K562 (cell line): ENCODE data around the gene PHF21A. TPM values are rescaled to one million over a fixed set of nuclear protein-coding genes. Genes with fewer than 3 reads are reported as not detected.

Experiments used
- ARNT ChIP-seq, 2 experiments: fragments of 450-650 bp; IDR thresholded peaks; 2 replicates each; pipeline ENCODE4 v1.6.1; 2016; ENCODE audit warnings: mild to moderate bottlenecking in 1 of 2
- ESRRA ChIP-seq: fragments of 450-650 bp; IDR thresholded peaks from 2 replicates; pipeline ENCODE4 v1.6.1; 2014; ENCODE audit warnings: low read depth, mild to moderate bottlenecking, moderate library complexity, borderline replicate concordance
- MGA ChIP-seq: fragments of 450-650 bp; IDR thresholded peaks from 2 replicates; pipeline ENCODE4 v1.6.1; 2016; ENCODE audit warnings: mild to moderate bottlenecking, moderate library complexity
- SMAD3 ChIP-seq: fragments of 450-650 bp; formaldehyde crosslinking; conservative IDR thresholded peaks from 2 replicates; pipeline ENCODE4 v1.4.0; 2020; ENCODE audit warnings: mild to moderate bottlenecking
- ZNF311 ChIP-seq: fragments of 250-450 bp; sonication (Bioruptor Pico); IDR thresholded peaks from 2 replicates; pipeline ENCODE4 v1.4.0; 2020; ENCODE audit warnings: mild to moderate bottlenecking, moderate library complexity
- polyA plus RNA-seq, 8 experiments: library from polyadenylated mRNA; depleted of rRNA in 4 of 8; stranded (reverse) in 5 of 8; unstranded in 3 of 8; fragments of >200 nt; fragmentation: Nextera tagmentation in 2 of 8; fragmentation: Illumina TruSeq in 1 of 8; extraction: Ambion mirVana in 2 of 8; extraction: Trizol in 1 of 8; gene quantifications; 2 replicates each; pipeline versions ENCODE4 v1.2.1 to v1.2.3, GENCODE V29; 2011 to 2014; ENCODE audit warnings: inconsistent platforms in 1 of 8, missing spikeins in 1 of 8
- total RNA-seq, 7 experiments: library from RNA; depleted of rRNA in 6 of 7; stranded (reverse); fragments of >200 nt in 6 of 7; fragmentation: Illumina TruSeq in 2 of 7; extraction: Trizol in 2 of 7; gene quantifications; 2 replicates each; pipeline versions ENCODE4 v1.2.1 to v1.2.3, GENCODE V29; 2011 to 2021; ENCODE audit warnings: low replicate concordance in 1 of 7
- TF ChIP-seq, protein P1 (sequence below), 2 experiments: fragments of 450-650 bp; IDR thresholded peaks; 2 replicates each; pipeline ENCODE4 v1.6.1; 2016; ENCODE audit warnings: mild to moderate bottlenecking in 2 of 2, borderline replicate concordance in 1 of 2, low read depth in 1 of 2, moderate library complexity in 1 of 2

PHF21A gene
- total and polyA plus RNA-seq, 9 of the 15 experiments (the other 6 are each of a cell fraction or from before 2014, with no cell fraction given) = 1.5 to 32.4 (median 10.7) TPM

DNA sequence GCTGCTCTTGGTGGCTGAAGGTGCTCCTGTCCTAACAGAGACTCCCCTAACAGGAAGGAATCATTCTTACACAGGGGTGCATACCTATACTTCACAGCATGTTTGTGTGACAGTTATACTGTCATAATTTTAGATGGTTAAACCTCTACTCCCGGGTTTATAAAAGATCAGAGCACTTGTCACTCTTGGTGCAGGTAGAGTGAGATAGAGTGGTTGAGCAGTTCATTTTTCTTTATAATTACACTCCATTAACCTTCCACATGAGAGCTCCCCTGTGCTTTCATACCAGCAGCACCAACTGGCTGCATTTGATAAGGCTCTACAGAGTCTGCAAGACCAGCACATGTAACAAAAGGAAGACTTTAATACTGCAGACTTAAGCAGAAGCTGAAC is 125.9 kb downstream of the PHF21A start (continued):
- TF ChIP-seq MGA = no peak; the same call in 1 of the 2 replicates
- TF ChIP-seq, protein P1, sequence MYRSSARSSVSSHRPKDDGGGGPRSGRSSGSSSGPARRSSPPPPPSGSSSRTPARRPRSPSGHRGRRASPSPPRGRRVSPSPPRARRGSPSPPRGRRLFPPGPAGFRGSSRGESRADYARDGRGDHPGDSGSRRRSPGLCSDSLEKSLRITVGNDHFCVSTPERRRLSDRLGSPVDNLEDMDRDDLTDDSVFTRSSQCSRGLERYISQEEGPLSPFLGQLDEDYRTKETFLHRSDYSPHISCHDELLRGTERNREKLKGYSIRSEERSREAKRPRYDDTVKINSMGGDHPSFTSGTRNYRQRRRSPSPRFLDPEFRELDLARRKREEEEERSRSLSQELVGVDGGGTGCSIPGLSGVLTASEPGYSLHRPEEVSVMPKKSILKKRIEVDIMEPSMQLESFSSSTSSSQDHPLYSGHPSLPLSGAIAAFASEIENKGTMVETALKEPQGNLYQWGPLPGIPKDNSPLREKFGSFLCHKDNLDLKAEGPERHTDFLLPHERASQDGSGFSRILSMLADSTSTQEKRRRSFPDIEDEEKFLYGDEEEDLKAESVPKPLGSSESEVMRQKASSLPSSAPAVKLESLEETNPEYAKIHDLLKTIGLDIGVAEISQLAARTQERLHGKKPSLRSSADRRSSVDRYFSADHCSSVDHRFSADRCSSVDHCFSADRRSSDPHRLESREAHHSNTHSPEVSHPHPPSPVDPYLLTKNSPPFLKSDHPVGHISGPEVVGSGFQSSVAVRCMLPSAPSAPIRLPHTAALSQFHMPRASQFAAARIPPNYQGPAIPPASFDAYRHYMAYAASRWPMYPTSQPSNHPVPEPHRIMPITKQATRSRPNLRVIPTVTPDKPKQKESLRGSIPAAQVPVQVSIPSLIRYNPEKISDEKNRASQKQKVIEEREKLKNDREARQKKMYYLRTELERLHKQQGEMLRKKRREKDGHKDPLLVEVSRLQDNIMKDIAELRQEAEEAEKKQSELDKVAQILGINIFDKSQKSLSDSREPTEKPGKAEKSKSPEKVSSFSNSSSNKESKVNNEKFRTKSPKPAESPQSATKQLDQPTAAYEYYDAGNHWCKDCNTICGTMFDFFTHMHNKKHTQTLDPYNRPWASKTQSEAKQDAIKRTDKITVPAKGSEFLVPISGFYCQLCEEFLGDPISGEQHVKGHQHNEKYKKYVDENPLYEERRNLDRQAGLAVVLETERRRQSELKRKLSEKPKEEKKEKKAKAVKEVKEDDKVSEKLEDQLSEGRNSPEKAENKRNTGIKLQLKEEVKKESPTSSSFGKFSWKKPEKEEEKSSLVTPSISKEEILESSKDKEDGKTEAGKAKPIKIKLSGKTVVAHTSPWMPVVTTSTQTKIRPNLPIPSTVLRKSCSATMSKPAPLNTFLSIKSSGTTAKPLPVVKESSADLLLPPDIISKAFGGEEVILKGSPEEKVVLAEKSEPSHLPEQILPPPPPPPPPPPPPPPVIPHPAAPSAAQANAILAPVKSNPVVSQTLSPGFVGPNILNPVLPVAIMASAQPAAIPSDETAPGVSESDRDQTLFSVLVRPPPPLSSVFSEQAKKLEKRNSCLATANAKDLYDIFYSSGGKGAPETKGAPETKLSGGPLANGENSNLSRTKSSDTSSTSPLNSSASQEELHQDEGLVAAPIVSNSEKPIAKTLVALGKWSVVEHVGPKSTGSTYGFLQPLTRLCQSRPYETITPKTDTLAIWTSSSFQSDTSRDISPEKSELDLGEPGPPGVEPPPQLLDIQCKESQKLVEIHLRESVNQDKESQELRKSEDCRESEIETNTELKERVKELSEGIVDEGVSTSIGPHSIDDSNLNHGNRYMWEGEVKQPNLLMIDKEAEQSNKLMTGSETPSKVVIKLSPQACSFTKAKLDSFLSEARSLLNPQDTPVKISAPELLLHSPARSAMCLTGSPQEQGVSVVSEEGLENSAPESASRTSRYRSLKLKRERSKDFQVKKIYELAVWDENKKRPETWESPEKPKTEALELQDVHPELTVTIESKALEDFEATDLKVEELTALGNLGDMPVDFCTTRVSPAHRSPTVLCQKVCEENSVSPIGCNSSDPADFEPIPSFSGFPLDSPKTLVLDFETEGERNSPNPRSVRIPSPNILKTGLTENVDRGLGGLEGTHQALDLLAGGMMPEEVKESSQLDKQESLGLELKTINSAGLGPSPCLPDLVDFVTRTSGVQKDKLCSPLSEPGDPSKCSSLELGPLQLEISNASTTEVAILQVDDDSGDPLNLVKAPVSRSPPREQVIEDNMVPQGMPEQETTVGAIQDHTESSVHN (IDR thresholded peaks at IDR 0.05; ENCODE audit: borderline replicate concordance in 1 of 2, low read depth in 1 of 2) = no peak
- TF ChIP-seq SMAD3 (CRISPR knock-in tag) = no peak
- TF ChIP-seq ARNT (IDR thresholded peaks at IDR 0.05) = no peak
- TF ChIP-seq ESRRA = no peak
- no peak for TF ChIP-seq ZNF311
